ENCODE data around the gene DOK7. TPM values are rescaled to one million over a fixed set of nuclear protein-coding genes. Genes with fewer than 3 reads are reported as not detected.
A peak's percentile ranks its signal among the peaks of the same experiment; 100 is the strongest.
"Not testable (repeated sequence)": the region's sequence is repeated elsewhere in the genome, so short reads cannot be mapped to it uniquely, and the experiment has no call there.

DOK7 gene
- polyA plus RNA-seq, 3 donors: not detected

DNA sequence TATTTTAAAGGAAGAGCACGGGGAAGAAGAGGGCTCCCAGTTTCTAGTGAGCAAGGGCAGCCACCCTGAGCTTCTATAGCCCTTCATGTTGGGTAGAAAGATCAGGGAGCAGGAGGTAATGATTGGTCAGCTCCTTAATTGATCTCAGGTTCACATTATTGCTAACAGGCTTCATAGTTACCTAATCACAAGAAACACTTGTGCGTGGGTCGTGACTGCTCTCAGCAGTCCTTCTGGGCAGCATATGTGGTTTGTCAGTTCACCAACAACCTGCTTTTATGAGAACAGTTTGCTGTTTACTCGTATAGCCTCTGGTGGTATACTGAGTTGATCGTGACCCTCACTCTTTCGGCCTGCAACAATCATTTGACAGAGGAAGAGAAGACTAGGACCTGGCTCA lies 4.7 kb upstream of the DOK7 start:
- Mint-ChIP-seq H3K4me3 (no peak overlapping the region), H3K27ac (peak overlapping the region in 1 of 7 donors; percentile 65), H3K27me3 (ENCODE audit: low read depth in 3 of 3) (peaks cover 15 to 30% (median 24%) of the 10 kb centered on the region in 3 donors), H3K4me1 (peaks cover 2% of the 10 kb centered on the region), H3K36me3 (no peaks in the 10 kb centered on the region), H3K9me3 (peaks cover 12 to 32% (median 23%) of the 10 kb centered on the region in 7 donors)
- no peak for DNase-seq
- Histone ChIP-seq H3K9me3 (replicated peaks in 1 of 2; ENCODE audit: control insufficient read depth in 1 of 2, insufficient read depth in 1 of 2, low read length in 2 of 2) (peaks cover 9 to 18% of the 10 kb centered on the region in 2 donors), H3K36me3 (replicated peaks in 1 of 2; ENCODE audit: control insufficient read depth in 1 of 2, insufficient read depth in 2 of 2, low read length in 2 of 2) (no peaks in the 10 kb centered on the region), H3K4me1 (ENCODE audit: control insufficient read depth in 1 of 2, insufficient read depth in 2 of 2, low read length in 2 of 2) (no peaks in the 10 kb centered on the region), H3K4me3 (replicated peaks in 1 of 3; ENCODE audit: low read depth in 2 of 3, low read length in 3 of 3) (no peak overlapping the region), H3K27me3 (ENCODE audit: control insufficient read depth in 2 of 2, insufficient read depth in 2 of 2, low read length in 2 of 2) (peaks cover 3 to 19% of the 10 kb centered on the region in 2 donors), H4K20me1 (ENCODE audit: insufficient read depth, low read length) (no peaks in the 10 kb centered on the region), H3K79me2 (ENCODE audit: insufficient read depth, low read length) (no peaks in the 10 kb centered on the region), H3K27ac (ENCODE audit: low read depth in 1 of 2, low read length in 2 of 2) (no peak overlapping the region), H3K4me2 (replicated peaks; ENCODE audit: extremely low read depth, low read length, poor library complexity, severe bottlenecking) (no peak overlapping the region), H3K9ac (ENCODE audit: insufficient read depth, low read length, poor library complexity, severe bottlenecking) (no peak overlapping the region), H2AFZ (ENCODE audit: insufficient read depth, low read depth, low read length, poor library complexity, severe bottlenecking) (no peak overlapping the region)
- intact Hi-C loops (cut with micrococcal nuclease): no loop called here
- no peak for TF ChIP-seq CTCF (IDR thresholded peaks at IDR 0.05)
- WGBS (ENCODE audit: insufficient coverage): 96% methylated on average over 4 of the region's 6 CpGs

DNA sequence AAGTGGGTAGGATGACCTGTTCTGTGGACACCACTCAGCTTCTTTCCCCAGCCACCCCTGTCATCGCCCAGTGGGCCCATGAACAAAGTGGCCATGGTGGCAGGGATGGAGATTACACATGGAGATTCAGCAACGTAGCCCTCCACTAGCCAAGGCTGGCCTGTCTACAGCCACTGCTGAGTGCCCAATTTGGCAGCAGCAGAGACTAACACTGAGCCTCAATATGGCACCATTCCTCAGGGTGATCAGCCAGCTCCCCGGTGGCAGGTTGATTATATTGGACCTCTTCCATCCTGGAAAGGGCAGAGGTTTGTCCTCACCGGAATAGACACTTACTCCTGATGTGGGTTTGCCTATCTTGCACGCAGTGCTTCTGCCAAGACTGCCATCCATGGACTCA lies 4.0 kb upstream of the DOK7 start:
- intact Hi-C loops (cut with micrococcal nuclease); H3K36me3 ChIP-seq (replicated peaks in 1 of 2; ENCODE audit: control insufficient read depth in 1 of 2, insufficient read depth in 2 of 2, low read length in 2 of 2); H4K20me1 ChIP-seq (ENCODE audit: insufficient read depth, low read length); H3K4me1 Mint-ChIP-seq; H3K4me2 ChIP-seq (replicated peaks; ENCODE audit: extremely low read depth, low read length, poor library complexity, severe bottlenecking); H3K4me1 ChIP-seq (ENCODE audit: control insufficient read depth in 1 of 2, insufficient read depth in 2 of 2, low read length in 2 of 2); H3K79me2 ChIP-seq (ENCODE audit: insufficient read depth, low read length); H3K27ac ChIP-seq (ENCODE audit: low read depth in 1 of 2, low read length in 2 of 2); H3K4me3 ChIP-seq (replicated peaks in 1 of 3; ENCODE audit: low read depth in 2 of 3, low read length in 3 of 3); DNase-seq; H3K27ac Mint-ChIP-seq; H3K9ac ChIP-seq (ENCODE audit: insufficient read depth, low read length, poor library complexity, severe bottlenecking); H2AFZ ChIP-seq (ENCODE audit: insufficient read depth, low read depth, low read length, poor library complexity, severe bottlenecking); H3K4me3 Mint-ChIP-seq; H3K36me3 Mint-ChIP-seq: not testable (repeated sequence)
- 96% methylated on average over 3 of the region's 5 CpGs for WGBS (ENCODE audit: insufficient coverage)
- H3K27me3 Mint-ChIP-seq (ENCODE audit: low read depth in 3 of 3): peaks cover 15 to 37% (median 24%) of the 10 kb centered on the region in 3 donors
- Histone ChIP-seq H3K27me3 (ENCODE audit: control insufficient read depth in 2 of 2, insufficient read depth in 2 of 2, low read length in 2 of 2) (peaks cover 7 to 26% of the 10 kb centered on the region in 2 donors), H3K9me3 (replicated peaks in 1 of 2; ENCODE audit: control insufficient read depth in 1 of 2, insufficient read depth in 1 of 2, low read length in 2 of 2) (peaks cover 9 to 18% of the 10 kb centered on the region in 2 donors)
- peaks cover 12 to 30% (median 21%) of the 10 kb centered on the region in 7 donors for H3K9me3 Mint-ChIP-seq

Measured in CD14-positive monocyte (primary cell).